22Rv1 (cell line): ENCODE results near the gene RPS14.

Source experiments
- ZFX ChIP-seq: fragments of 450-650 bp; IDR thresholded peaks from 2 replicates; pipeline ENCODE4 v1.6.1; 2017; ENCODE audit warnings: antibody characterized with exemption, borderline replicate concordance
- TF ChIP-seq, protein P1 (sequence below): fragments of 450-650 bp; IDR thresholded peaks from 2 replicates; pipeline ENCODE4 v1.5.1; 2017; ENCODE audit warnings: mild to moderate bottlenecking

GRCh38 chr5:150409638-150410523 lies 39.7 kb downstream of the RPS14 start:
- TF ChIP-seq, protein P1, sequence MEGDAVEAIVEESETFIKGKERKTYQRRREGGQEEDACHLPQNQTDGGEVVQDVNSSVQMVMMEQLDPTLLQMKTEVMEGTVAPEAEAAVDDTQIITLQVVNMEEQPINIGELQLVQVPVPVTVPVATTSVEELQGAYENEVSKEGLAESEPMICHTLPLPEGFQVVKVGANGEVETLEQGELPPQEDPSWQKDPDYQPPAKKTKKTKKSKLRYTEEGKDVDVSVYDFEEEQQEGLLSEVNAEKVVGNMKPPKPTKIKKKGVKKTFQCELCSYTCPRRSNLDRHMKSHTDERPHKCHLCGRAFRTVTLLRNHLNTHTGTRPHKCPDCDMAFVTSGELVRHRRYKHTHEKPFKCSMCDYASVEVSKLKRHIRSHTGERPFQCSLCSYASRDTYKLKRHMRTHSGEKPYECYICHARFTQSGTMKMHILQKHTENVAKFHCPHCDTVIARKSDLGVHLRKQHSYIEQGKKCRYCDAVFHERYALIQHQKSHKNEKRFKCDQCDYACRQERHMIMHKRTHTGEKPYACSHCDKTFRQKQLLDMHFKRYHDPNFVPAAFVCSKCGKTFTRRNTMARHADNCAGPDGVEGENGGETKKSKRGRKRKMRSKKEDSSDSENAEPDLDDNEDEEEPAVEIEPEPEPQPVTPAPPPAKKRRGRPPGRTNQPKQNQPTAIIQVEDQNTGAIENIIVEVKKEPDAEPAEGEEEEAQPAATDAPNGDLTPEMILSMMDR = no peak
- TF ChIP-seq ZFX = no peak
